ENCODE results near the gene ETNPPL. TPM values are rescaled to one million over a fixed set of nuclear protein-coding genes. Genes with fewer than 3 reads are reported as not detected.

Gene ETNPPL
- total and polyA plus RNA-seq, 2 of the 13 experiments (the other 11 are each of a cell fraction or from before 2014, with no cell fraction given) = 1.4 to 6.0 TPM

- Histone ChIP-seq H3K27ac (ENCODE audit: extremely low read length, insufficient read depth, low read length) (no peak overlapping the region), H3K36me3 (replicated peaks in 1 of 2; ENCODE audit: control insufficient read depth in 1 of 2, insufficient read depth in 2 of 2, low read length in 2 of 2) (no peaks in the 10 kb centered on the region), H3K9me3 (ENCODE audit: low read length) (no peaks in the 10 kb centered on the region), H3K27me3 (ENCODE audit: control insufficient read depth in 1 of 2, insufficient read depth in 2 of 2, low read length in 2 of 2) (no peaks in the 10 kb centered on the region), H3K4me3 (replicated peaks in 1 of 3; ENCODE audit: insufficient read depth in 1 of 3, low read depth in 2 of 3, low read length in 3 of 3) (no peak overlapping the region), H3K4me1 (ENCODE audit: insufficient read depth, low read length) (peaks cover 11% of the 10 kb centered on the region), H3K9ac (ENCODE audit: insufficient read depth, low read depth, low read length) (no peak overlapping the region), H3K79me2 (ENCODE audit: insufficient read depth, low read length) (no peaks in the 10 kb centered on the region), H2AFZ (ENCODE audit: low read length) (no peak overlapping the region), H3K4me2 (ENCODE audit: low read depth, low read length) (no peak overlapping the region), H4K20me1 (ENCODE audit: insufficient read depth, low read length) (no peaks in the 10 kb centered on the region)
- BruUV-seq (replicated peaks) = no TSS peak
- ChIA-PET POLR2A (no interaction called here), CTCF (ENCODE audit: low intra/inter-chr PET ratio, low total read pairs) (no interaction called here)
- no peak for DNase-seq (ENCODE audit: low spot score)
- no peak for FAIRE-seq
- in situ Hi-C loops (cut with HindIII; ENCODE audit: extremely low pct_ligation_motif_present, low pct_unique_long_range_greater_than_20kb) = no loop called here
- intact Hi-C loops (cut with micrococcal nuclease; ENCODE audit: unreplicated experiment) = no loop called here
- WGBS (ENCODE audit: low lambda C conversion rate) = 72% methylated on average over 3 of the region's 3 CpGs
- ATAC-seq = no peak
- TF ChIP-seq, protein P1, sequence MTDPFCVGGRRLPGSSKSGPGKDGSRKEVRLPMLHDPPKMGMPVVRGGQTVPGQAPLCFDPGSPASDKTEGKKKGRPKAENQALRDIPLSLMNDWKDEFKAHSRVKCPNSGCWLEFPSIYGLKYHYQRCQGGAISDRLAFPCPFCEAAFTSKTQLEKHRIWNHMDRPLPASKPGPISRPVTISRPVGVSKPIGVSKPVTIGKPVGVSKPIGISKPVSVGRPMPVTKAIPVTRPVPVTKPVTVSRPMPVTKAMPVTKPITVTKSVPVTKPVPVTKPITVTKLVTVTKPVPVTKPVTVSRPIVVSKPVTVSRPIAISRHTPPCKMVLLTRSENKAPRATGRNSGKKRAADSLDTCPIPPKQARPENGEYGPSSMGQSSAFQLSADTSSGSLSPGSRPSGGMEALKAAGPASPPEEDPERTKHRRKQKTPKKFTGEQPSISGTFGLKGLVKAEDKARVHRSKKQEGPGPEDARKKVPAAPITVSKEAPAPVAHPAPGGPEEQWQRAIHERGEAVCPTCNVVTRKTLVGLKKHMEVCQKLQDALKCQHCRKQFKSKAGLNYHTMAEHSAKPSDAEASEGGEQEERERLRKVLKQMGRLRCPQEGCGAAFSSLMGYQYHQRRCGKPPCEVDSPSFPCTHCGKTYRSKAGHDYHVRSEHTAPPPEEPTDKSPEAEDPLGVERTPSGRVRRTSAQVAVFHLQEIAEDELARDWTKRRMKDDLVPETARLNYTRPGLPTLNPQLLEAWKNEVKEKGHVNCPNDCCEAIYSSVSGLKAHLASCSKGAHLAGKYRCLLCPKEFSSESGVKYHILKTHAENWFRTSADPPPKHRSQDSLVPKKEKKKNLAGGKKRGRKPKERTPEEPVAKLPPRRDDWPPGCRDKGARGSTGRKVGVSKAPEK (CRISPR knock-in tag; IDR thresholded peaks at IDR 0.05; ENCODE audit: borderline replicate concordance) = no peak
- TF ChIP-seq ZSCAN21 (CRISPR knock-in tag; IDR thresholded peaks at IDR 0.05; ENCODE audit: borderline replicate concordance) (no peak), ZNF577 (CRISPR knock-in tag; IDR thresholded peaks at IDR 0.05; ENCODE audit: borderline replicate concordance, low read depth) (no peak), ZNF850 (CRISPR knock-in tag; conservative IDR thresholded peaks at IDR 0.05) (no peak), ATM (IDR thresholded peaks at IDR 0.05; ENCODE audit: borderline replicate concordance) (no peak), IRF1 (CRISPR knock-in tag; IDR thresholded peaks at IDR 0.05; ENCODE audit: low read depth) (no peak), REL (CRISPR knock-in tag; conservative IDR thresholded peaks at IDR 0.05) (no peak), RBM39 (IDR thresholded peaks at IDR 0.05; ENCODE audit: low read depth, low read length, poor library complexity, severe bottlenecking) (no peak), PCBP2 (optimal IDR thresholded peaks at IDR 0.05; ENCODE audit: low read depth, low read length, poor library complexity, severe bottlenecking) (no peak), POLR2G (IDR thresholded peaks at IDR 0.05; ENCODE audit: low read depth, low read length) (no peak), ZBTB7A (CRISPR knock-in tag; IDR thresholded peaks at IDR 0.05) (no peak), ZNF33B (CRISPR knock-in tag; IDR thresholded peaks at IDR 0.05) (no peak), TCF7 (IDR thresholded peaks at IDR 0.05; ENCODE audit: low read depth) (no peak), ZNF570 (CRISPR knock-in tag; IDR thresholded peaks at IDR 0.05; ENCODE audit: borderline replicate concordance) (no peak), NFRKB (IDR thresholded peaks at IDR 0.05) (no peak)
- TF ChIP-seq, protein P2, sequence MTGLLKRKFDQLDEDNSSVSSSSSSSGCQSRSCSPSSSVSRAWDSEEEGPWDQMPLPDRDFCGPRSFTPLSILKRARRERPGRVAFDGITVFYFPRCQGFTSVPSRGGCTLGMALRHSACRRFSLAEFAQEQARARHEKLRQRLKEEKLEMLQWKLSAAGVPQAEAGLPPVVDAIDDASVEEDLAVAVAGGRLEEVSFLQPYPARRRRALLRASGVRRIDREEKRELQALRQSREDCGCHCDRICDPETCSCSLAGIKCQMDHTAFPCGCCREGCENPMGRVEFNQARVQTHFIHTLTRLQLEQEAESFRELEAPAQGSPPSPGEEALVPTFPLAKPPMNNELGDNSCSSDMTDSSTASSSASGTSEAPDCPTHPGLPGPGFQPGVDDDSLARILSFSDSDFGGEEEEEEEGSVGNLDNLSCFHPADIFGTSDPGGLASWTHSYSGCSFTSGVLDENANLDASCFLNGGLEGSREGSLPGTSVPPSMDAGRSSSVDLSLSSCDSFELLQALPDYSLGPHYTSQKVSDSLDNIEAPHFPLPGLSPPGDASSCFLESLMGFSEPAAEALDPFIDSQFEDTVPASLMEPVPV (CRISPR knock-in tag; IDR thresholded peaks at IDR 0.05) = no peak
- TF ChIP-seq, protein P3, sequence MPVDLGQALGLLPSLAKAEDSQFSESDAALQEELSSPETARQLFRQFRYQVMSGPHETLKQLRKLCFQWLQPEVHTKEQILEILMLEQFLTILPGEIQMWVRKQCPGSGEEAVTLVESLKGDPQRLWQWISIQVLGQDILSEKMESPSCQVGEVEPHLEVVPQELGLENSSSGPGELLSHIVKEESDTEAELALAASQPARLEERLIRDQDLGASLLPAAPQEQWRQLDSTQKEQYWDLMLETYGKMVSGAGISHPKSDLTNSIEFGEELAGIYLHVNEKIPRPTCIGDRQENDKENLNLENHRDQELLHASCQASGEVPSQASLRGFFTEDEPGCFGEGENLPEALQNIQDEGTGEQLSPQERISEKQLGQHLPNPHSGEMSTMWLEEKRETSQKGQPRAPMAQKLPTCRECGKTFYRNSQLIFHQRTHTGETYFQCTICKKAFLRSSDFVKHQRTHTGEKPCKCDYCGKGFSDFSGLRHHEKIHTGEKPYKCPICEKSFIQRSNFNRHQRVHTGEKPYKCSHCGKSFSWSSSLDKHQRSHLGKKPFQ (CRISPR knock-in tag; IDR thresholded peaks at IDR 0.05; ENCODE audit: insufficient replicate concordance) = no peak
Observed at GRCh38 chr4:108746511-108746910, 16.3 kb downstream of the ETNPPL start.

All from HepG2 (cell line).